ENCODE results near the gene STBD1. TPM values are rescaled to one million over a fixed set of nuclear protein-coding genes. Genes with fewer than 3 reads are reported as not detected.

The STBD1 gene
- total and polyA plus RNA-seq, 12 donors = 14.8 to 53.7 (median 22.6) TPM

GRCh38 chr4:76339364-76339763 lies 32.8 kb downstream of the STBD1 start:
- intact Hi-C loops (cut with DNase I) = no loop called here
- Histone ChIP-seq H3K4me1 (peaks cover 0 to 20% (median 4%) of the 10 kb centered on the region in 9 donors), H3K4me3 (no peak overlapping the region), H3K27me3 (no peaks in the 10 kb centered on the region), H3K27ac (no peak overlapping the region), H3K36me3 (no peaks in the 10 kb centered on the region), H3K9me3 (no peaks in the 10 kb centered on the region)
- no peak for TF ChIP-seq CTCF (IDR thresholded peaks at IDR 0.05)
- no peak for ATAC-seq
- no peak for DNase-seq
- WGBS, 2 donors = 75 to 76% methylated on average over 2 of the region's 2 CpGs

GRCh38 chr4:76341063-76341462 lies 34.5 kb downstream of the STBD1 start:
- Histone ChIP-seq H3K36me3 (no peaks in the 10 kb centered on the region), H3K4me1 (peaks cover 0 to 20% (median 4%) of the 10 kb centered on the region in 9 donors), H3K4me3 (no peak overlapping the region), H3K27ac (peak overlapping the region in 4 of 10 donors; percentile 30 to 65 (median 40)), H3K9me3 (peaks cover 0 to 6% (median 0%) of the 10 kb centered on the region in 11 donors), H3K27me3 (no peaks in the 10 kb centered on the region)
- DNase-seq (no peak), ATAC-seq (peak in 7 of 8 donors; percentile 49 to 97 (median 83))
- intact Hi-C loops (cut with DNase I) = loop anchor here in 1 of 10 donors (5.0 kb wide), 1 partner anchor 34 kb away; the partner anchor contains the start of gene STBD1
- no peak for TF ChIP-seq CTCF (IDR thresholded peaks at IDR 0.05)

- H3K4me3 ChIP-seq = no peak overlapping the region
- DNase-seq = no peak
- intact Hi-C loops (cut with DNase I) = loop anchor here in 1 of 10 donors (5.0 kb wide), 1 partner anchor 35 kb away; the partner anchor contains the start of gene STBD1
- WGBS, 2 donors = 94 to 100% methylated on average over 1 of the region's 1 CpG
- no peak for TF ChIP-seq CTCF (IDR thresholded peaks at IDR 0.05)
- no peaks in the 10 kb centered on the region for H3K27me3 ChIP-seq
- H3K4me1 ChIP-seq = peaks cover 0 to 20% (median 4%) of the 10 kb centered on the region in 9 donors
- H3K9me3 ChIP-seq = peaks cover 0 to 13% (median 0%) of the 10 kb centered on the region in 11 donors
- no peaks in the 10 kb centered on the region for H3K36me3 ChIP-seq
- no peak overlapping the region for H3K27ac ChIP-seq
- ATAC-seq = peak in 1 of 8 donors; percentile 61
These were observed 35.7 kb downstream of the STBD1 start for GRCh38 chr4:76342191-76342590.

GRCh38 chr4:76342803-76343202 lies 36.3 kb downstream of the STBD1 start:
- DNase-seq (no peak), ATAC-seq (no peak)
- H3K36me3 ChIP-seq = no peaks in the 10 kb centered on the region
- intact Hi-C loops (cut with DNase I) = loop anchor here in 1 of 10 donors (5.0 kb wide), 1 partner anchor 36 kb away; the partner anchor contains the start of gene STBD1
- peaks cover 0 to 20% (median 4%) of the 10 kb centered on the region in 9 donors for H3K4me1 ChIP-seq
- no peak overlapping the region for H3K4me3 ChIP-seq
- H3K27ac ChIP-seq = no peak overlapping the region
- peaks cover 0 to 19% (median 0%) of the 10 kb centered on the region in 11 donors for H3K9me3 ChIP-seq
- TF ChIP-seq CTCF (IDR thresholded peaks at IDR 0.05) = no peak
- 80 to 89% methylated on average over 2 of the region's 2 CpGs for WGBS, 2 donors
- H3K27me3 ChIP-seq = no peaks in the 10 kb centered on the region

Measured in heart right ventricle (tissue), 16 donors.